ENCODE data around the gene CDH13.

GRCh38 chr16:83253521-83253920 lies 626.8 kb downstream of the CDH13 start:
- TF ChIP-seq CTCF (IDR thresholded peaks at IDR 0.05; ENCODE audit: borderline replicate concordance, extremely low read depth, low read length, poor library complexity, severe bottlenecking) (no peak), EZH2 (IDR thresholded peaks at IDR 0.05; ENCODE audit: borderline replicate concordance, low read depth, low read length, severe bottlenecking) (no peak)
